Activated effector memory CD4-positive, alpha-beta T cell treated with anti-CD3 and anti-CD28 coated beads, Interleukin-2, amount 50 U/mL, for 16 hours (primary cell): Measurements from ENCODE around the gene APCDD1.
"Not testable (repeated sequence)": the region's sequence is repeated elsewhere in the genome, so short reads cannot be mapped to it uniquely, and the experiment has no call there.

Experiments
- DNase-seq: peaks from one replicate; pipeline ENCODE4 v3.0.0-alpha.2; 2020

APCDD1 gene

GRCh38 chr18:10530002-10530401 is 75.6 kb downstream of the APCDD1 start:
- no peak for DNase-seq

GRCh38 chr18:10530852-10531251 is 76.4 kb downstream of the APCDD1 start:
- peak; percentile 73 for DNase-seq

- DNase-seq = no peak
Measured at GRCh38 chr18:10533111-10533510, 78.7 kb downstream of the APCDD1 start.

- no peak for DNase-seq
Measured at GRCh38 chr18:10536280-10536679, 81.8 kb downstream of the APCDD1 start.

- no peak for DNase-seq
Measured at GRCh38 chr18:10537765-10538164, 83.3 kb downstream of the APCDD1 start.

- not testable (repeated sequence) for DNase-seq
Measured at GRCh38 chr18:10539124-10539523, 84.7 kb downstream of the APCDD1 start.
